HEK293 (cell line): ENCODE results near the gene TEAD2.

Experiments used
- CTCF ChIA-PET: fragments of 350-600 bp; formaldehyde crosslinking; extraction: SDS; loops from one replicate; lab custom pipeline; 2021; ENCODE audit warnings: antibody characterized with exemption; lab: Yijun Ruan, JAX
- POLR2A ChIA-PET: fragments of 300-600 bp; formaldehyde crosslinking; extraction: SDS; loops from one replicate; lab custom pipeline; 2020; ENCODE audit warnings: antibody characterized with exemption, inconsistent platforms; lab: Yijun Ruan, JAX
- H3K27ac ChIP-seq: fragments of 200-500 bp; sonication (Bioruptor generic); 2 replicates; pipeline ENCODE4 v1.5.1; 2014; ENCODE audit warnings: low read depth, low read length, control low read depth, inconsistent platforms; ENCODE audit errors: extremely low read depth
- H3K36me3 ChIP-seq, 2 experiments: fragments of 200-500 bp in 1 of 2; sonication (Bioruptor generic) in 1 of 2; 1 replicate in 1 of 2; 2 replicates in 1 of 2; pipeline ENCODE4 v1.5.1; 2014 to 2017; ENCODE audit warnings: inconsistent platforms in 2 of 2, low read length in 2 of 2; ENCODE audit not compliant: control insufficient read depth in 2 of 2, insufficient read depth in 1 of 2
- H3K4me1 ChIP-seq: fragments of 200-500 bp; sonication (Bioruptor generic); 2 replicates; pipeline ENCODE4 v1.5.1; 2014; ENCODE audit warnings: mild to moderate bottlenecking, low read length, inconsistent platforms; ENCODE audit not compliant: control insufficient read depth, insufficient read depth
- H3K4me3 ChIP-seq: 2 replicates; pipeline ENCODE4 v1.5.1; 2011; ENCODE audit warnings: low read depth, mild to moderate bottlenecking, control low read depth, low read length, moderate library complexity
- H3K9me3 ChIP-seq: fragments of 200-500 bp; sonication (Bioruptor generic); 2 replicates; pipeline ENCODE4 v1.5.1; 2014; ENCODE audit warnings: low read depth, low read length, inconsistent platforms; ENCODE audit not compliant: control insufficient read depth, insufficient read depth
- BCL11A ChIP-seq: fragments of 450-650 bp; formaldehyde crosslinking; IDR thresholded peaks from 2 replicates; pipeline ENCODE4 v1.5.1; 2016; ENCODE audit warnings: low read depth, missing biosample characterization, missing genetic modification characterization
- FEZF1 ChIP-seq: fragments of 450-650 bp; formaldehyde crosslinking; IDR thresholded peaks from 2 replicates; pipeline ENCODE4 v1.5.1; 2016; ENCODE audit warnings: missing biosample characterization, missing genetic modification characterization
- GLI4 ChIP-seq: fragments of 450-650 bp; formaldehyde crosslinking; IDR thresholded peaks from 2 replicates; pipeline ENCODE4 v1.5.1; 2016; ENCODE audit warnings: missing biosample characterization, missing genetic modification characterization
- IKZF3 ChIP-seq: fragments of 450-650 bp; IDR thresholded peaks from 2 replicates; pipeline ENCODE4 v1.5.0; 2018; ENCODE audit warnings: missing biosample characterization, mild to moderate bottlenecking, missing genetic modification characterization, moderate library complexity
- KLF1 ChIP-seq: fragments of 450-650 bp; formaldehyde crosslinking; IDR thresholded peaks from 2 replicates; pipeline ENCODE4 v1.5.1; 2016; ENCODE audit warnings: missing biosample characterization, missing genetic modification characterization
- OVOL3 ChIP-seq: fragments of 450-650 bp; formaldehyde crosslinking; IDR thresholded peaks from 2 replicates; pipeline ENCODE4 v1.5.1; 2016; ENCODE audit warnings: missing biosample characterization, missing genetic modification characterization
- PRDM2 ChIP-seq: fragments of 450-650 bp; formaldehyde crosslinking; IDR thresholded peaks from 2 replicates; pipeline ENCODE4 v1.5.1; 2016; ENCODE audit warnings: missing biosample characterization, missing genetic modification characterization, borderline replicate concordance
- YY1 ChIP-seq: fragments of 450-650 bp; formaldehyde crosslinking; IDR thresholded peaks from 2 replicates; pipeline ENCODE4 v1.5.1; 2018; ENCODE audit warnings: missing biosample characterization, missing genetic modification characterization
- ZBTB6 ChIP-seq: fragments of 450-650 bp; formaldehyde crosslinking; IDR thresholded peaks from 2 replicates; pipeline ENCODE4 v1.5.1; 2017; ENCODE audit warnings: missing biosample characterization, missing genetic modification characterization
- ZNF175 ChIP-seq: fragments of 450-650 bp; formaldehyde crosslinking; IDR thresholded peaks from 2 replicates; pipeline ENCODE4 v1.5.1; 2016; ENCODE audit warnings: missing biosample characterization, missing genetic modification characterization
- ZNF18 ChIP-seq: fragments of 450-650 bp; formaldehyde crosslinking; IDR thresholded peaks from 2 replicates; pipeline ENCODE4 v1.5.1; 2016; ENCODE audit warnings: missing biosample characterization, missing genetic modification characterization
- ZNF26 ChIP-seq: fragments of 450-650 bp; formaldehyde crosslinking; IDR thresholded peaks from 2 replicates; pipeline ENCODE4 v1.5.1; 2016; ENCODE audit warnings: missing biosample characterization, missing genetic modification characterization
- ZNF366 ChIP-seq: fragments of 450-650 bp; formaldehyde crosslinking; conservative IDR thresholded peaks from 2 replicates; pipeline ENCODE4 v1.5.1; 2016; ENCODE audit warnings: missing biosample characterization, missing genetic modification characterization
- ZNF416 ChIP-seq: fragments of 450-650 bp; formaldehyde crosslinking; IDR thresholded peaks from 2 replicates; pipeline ENCODE4 v1.5.1; 2016; ENCODE audit warnings: missing biosample characterization, missing genetic modification characterization
- ZNF473 ChIP-seq: fragments of 450-650 bp; formaldehyde crosslinking; IDR thresholded peaks from 2 replicates; pipeline ENCODE4 v1.5.1; 2017; ENCODE audit warnings: missing biosample characterization, missing genetic modification characterization
- ZNF488 ChIP-seq: fragments of 450-650 bp; formaldehyde crosslinking; IDR thresholded peaks from 2 replicates; pipeline ENCODE4 v1.5.1; 2016; ENCODE audit warnings: missing biosample characterization, missing genetic modification characterization
- ZNF510 ChIP-seq: fragments of 450-650 bp; formaldehyde crosslinking; IDR thresholded peaks from 2 replicates; pipeline ENCODE4 v1.5.1; 2018; ENCODE audit warnings: mild to moderate bottlenecking, missing genetic modification characterization, missing biosample characterization; ENCODE audit not compliant: insufficient replicate concordance
- ZNF514 ChIP-seq: fragments of 450-650 bp; formaldehyde crosslinking; IDR thresholded peaks from 2 replicates; pipeline ENCODE4 v1.5.1; 2016; ENCODE audit warnings: missing biosample characterization, missing genetic modification characterization
- ZNF561 ChIP-seq: fragments of 450-650 bp; IDR thresholded peaks from 2 replicates; pipeline ENCODE4 v1.5.1; 2018; ENCODE audit warnings: missing biosample characterization, missing genetic modification characterization, borderline replicate concordance
- ZNF660 ChIP-seq: fragments of 450-650 bp; IDR thresholded peaks from 2 replicates; pipeline ENCODE4 v1.5.1; 2018; ENCODE audit warnings: missing biosample characterization, mild to moderate bottlenecking, missing genetic modification characterization
- ZNF670 ChIP-seq: fragments of 450-650 bp; formaldehyde crosslinking; IDR thresholded peaks from 2 replicates; pipeline ENCODE4 v1.5.1; 2016; ENCODE audit warnings: missing biosample characterization, missing genetic modification characterization, low read depth

Gene TEAD2

GRCh38 chr19:49297403-49297802, 64.8 kb downstream of the TEAD2 start:
- ChIA-PET CTCF (interaction anchor here (0.7 to 0.8 kb wide), 2 partner anchors 21 to 49 kb away, joined by 3 read pairs; no protein-coding TSS in a partner anchor), POLR2A (no interaction called here)
- no peak for TF ChIP-seq ZNF670 (tag by site-specific recombination)
- no peak for TF ChIP-seq YY1
- no peak for TF ChIP-seq ZNF175 (tag by site-specific recombination)
- TF ChIP-seq BCL11A (tag by site-specific recombination): no peak
- TF ChIP-seq FEZF1 (tag by site-specific recombination): no peak
- TF ChIP-seq ZNF416 (tag by site-specific recombination): no peak
- TF ChIP-seq ZNF473 (tag by site-specific recombination): no peak
- TF ChIP-seq ZNF488 (tag by site-specific recombination): no peak
- TF ChIP-seq ZBTB6: no peak
- TF ChIP-seq IKZF3: no peak
- no peak for TF ChIP-seq ZNF561 (tag by site-specific recombination)
- Histone ChIP-seq H3K36me3 (peaks cover 0 to 3% of the 10 kb centered on the region in 2 experiments; a peak in 1 of 3 replicates), H3K9me3 (no peaks in the 10 kb centered on the region), H3K4me3 (no peak overlapping the region), H3K4me1 (no peaks in the 10 kb centered on the region), H3K27ac (no peak overlapping the region)

- Histone ChIP-seq H3K27ac (no peak overlapping the region), H3K4me3 (no peak overlapping the region), H3K4me1 (no peaks in the 10 kb centered on the region), H3K9me3 (no peaks in the 10 kb centered on the region), H3K36me3 (peaks cover 0 to 3% of the 10 kb centered on the region in 2 experiments; a peak in 1 of 3 replicates)
- TF ChIP-seq ZNF514 (tag by site-specific recombination): no peak
- TF ChIP-seq ZNF26 (tag by site-specific recombination): no peak
- TF ChIP-seq ZNF366 (tag by site-specific recombination): no peak
- TF ChIP-seq KLF1 (tag by site-specific recombination): no peak
- no peak for TF ChIP-seq ZNF510 (tag by site-specific recombination)
- no peak for TF ChIP-seq GLI4 (tag by site-specific recombination)
- no peak for TF ChIP-seq OVOL3
- TF ChIP-seq ZNF660 (tag by site-specific recombination): no peak
- ChIA-PET CTCF (interaction anchor here (1.3 kb wide), 1 partner anchor 70 kb away, joined by 6 read pairs; no protein-coding TSS in a partner anchor), POLR2A (interaction anchor here (0.6 to 1.1 kb wide), 2 partner anchors 13 to 25 kb away, joined by 3 to 4 read pairs; no protein-coding TSS in a partner anchor)
Observed at GRCh38 chr19:49295208-49295880, 66.9 kb downstream of the TEAD2 start.

- ChIA-PET CTCF (interaction anchor here (1.2 kb wide), 1 partner anchor 69 kb away, joined by 3 read pairs; no protein-coding TSS in a partner anchor), POLR2A (no interaction called here)
- Histone ChIP-seq H3K27ac (no peak overlapping the region), H3K4me1 (no peaks in the 10 kb centered on the region), H3K4me3 (no peak overlapping the region), H3K9me3 (no peaks in the 10 kb centered on the region), H3K36me3 (peaks cover 0 to 3% of the 10 kb centered on the region in 2 experiments; a peak in 1 of 3 replicates)
- TF ChIP-seq PRDM2 (tag by site-specific recombination) (no peak), ZNF18 (no peak)
Observed at GRCh38 chr19:49294401-49294800, 67.8 kb downstream of the TEAD2 start.
